Thyroid gland (tissue), 4 donors: ENCODE measurements around the gene ATP2A1.

ENCODE experiments used
- CTCF ChIP-seq, 6 experiments: fragments of 200-600 bp in 3 of 6; fragments of 450-650 bp in 3 of 6; sonication (generic) in 3 of 6; IDR thresholded peaks; one replicate each; pipeline ENCODE4 v1.5.1; 2016 to 2019; ENCODE audit warnings: antibody characterized with exemption in 6 of 6, mild to moderate bottlenecking in 2 of 6, inconsistent platforms in 1 of 6, moderate library complexity in 1 of 6
- POLR2A ChIP-seq, 2 donors: fragments of 450-650 bp; IDR thresholded peaks; one replicate each; pipeline ENCODE4 v1.6.1; 2017; ENCODE audit warnings: antibody characterized with exemption in 2 of 2, mild to moderate bottlenecking in 2 of 2, moderate library complexity in 1 of 2

- TF ChIP-seq CTCF (IDR thresholded peaks at IDR 0.05) = no peak
- TF ChIP-seq POLR2A (IDR thresholded peaks at IDR 0.05) = no peak
These were observed 31.4 kb upstream of the ATP2A1 start for GRCh38 chr16:28846933-28847273.
